Measurements from ENCODE around the gene FJX1.

- TF ChIP-seq EZH2phosphoT487 (IDR thresholded peaks at IDR 0.05; ENCODE audit: borderline replicate concordance, low read length) = no peak
- no peak for TF ChIP-seq CTCF (IDR thresholded peaks at IDR 0.05; ENCODE audit: low read depth, low read length, poor library complexity, severe bottlenecking)
Observed at GRCh38 chr11:35608502-35608901, 9.8 kb upstream of the FJX1 start.

All from DOHH2 (cell line).